MM.1S (cell line): ENCODE data around the gene LYZL1.

Source experiments
- EZH2 ChIP-seq: fragments of 300-600 bp; sonication (generic); optimal IDR thresholded peaks from 2 replicates; pipeline ENCODE3; 2017; ENCODE audit warnings: low read depth, mild to moderate bottlenecking, antibody characterized with exemption, low read length, mixed read lengths
- TF ChIP-seq, protein P1 (sequence below): fragments of 300-600 bp; sonication (generic); IDR thresholded peaks from 2 replicates; pipeline ENCODE4 v1.5.1; 2016; ENCODE audit warnings: antibody characterized with exemption, low read length, mixed read lengths

DNA sequence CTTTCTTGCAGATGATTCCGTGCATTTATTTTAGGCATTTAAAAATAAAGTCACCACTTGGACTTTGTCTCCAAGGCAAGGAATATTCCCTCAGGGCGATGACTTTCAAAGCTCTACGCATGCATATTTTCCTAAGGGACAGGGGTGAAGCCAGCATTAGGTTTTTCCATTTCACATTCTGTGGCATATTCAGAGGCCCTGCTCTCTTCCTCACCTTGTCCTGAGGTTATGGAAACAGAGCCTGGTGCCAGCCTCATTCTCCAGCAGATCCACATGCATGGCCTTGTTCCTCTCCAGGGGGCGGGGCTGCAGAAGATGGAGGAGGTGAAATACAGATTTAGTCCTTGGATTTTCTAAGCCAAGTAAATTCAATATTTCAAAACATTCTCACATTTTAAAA lies 11.6 kb upstream of the LYZL1 start:
- TF ChIP-seq EZH2 = no peak
- TF ChIP-seq, protein P1, sequence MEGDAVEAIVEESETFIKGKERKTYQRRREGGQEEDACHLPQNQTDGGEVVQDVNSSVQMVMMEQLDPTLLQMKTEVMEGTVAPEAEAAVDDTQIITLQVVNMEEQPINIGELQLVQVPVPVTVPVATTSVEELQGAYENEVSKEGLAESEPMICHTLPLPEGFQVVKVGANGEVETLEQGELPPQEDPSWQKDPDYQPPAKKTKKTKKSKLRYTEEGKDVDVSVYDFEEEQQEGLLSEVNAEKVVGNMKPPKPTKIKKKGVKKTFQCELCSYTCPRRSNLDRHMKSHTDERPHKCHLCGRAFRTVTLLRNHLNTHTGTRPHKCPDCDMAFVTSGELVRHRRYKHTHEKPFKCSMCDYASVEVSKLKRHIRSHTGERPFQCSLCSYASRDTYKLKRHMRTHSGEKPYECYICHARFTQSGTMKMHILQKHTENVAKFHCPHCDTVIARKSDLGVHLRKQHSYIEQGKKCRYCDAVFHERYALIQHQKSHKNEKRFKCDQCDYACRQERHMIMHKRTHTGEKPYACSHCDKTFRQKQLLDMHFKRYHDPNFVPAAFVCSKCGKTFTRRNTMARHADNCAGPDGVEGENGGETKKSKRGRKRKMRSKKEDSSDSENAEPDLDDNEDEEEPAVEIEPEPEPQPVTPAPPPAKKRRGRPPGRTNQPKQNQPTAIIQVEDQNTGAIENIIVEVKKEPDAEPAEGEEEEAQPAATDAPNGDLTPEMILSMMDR = no peak
